GM23338 (cell line): ENCODE results near the gene CALCB. TPM values are rescaled to one million over a fixed set of nuclear protein-coding genes. Genes with fewer than 3 reads are reported as not detected.

Experiments
- ATAC-seq: fragments of 200-7000 bp; cut with Tn5 transposase; 3 replicates; pipeline ENCODE4 v1.9.1; 2020
- DNase-seq: peaks from one replicate; pipeline ENCODE4 v3.0.0-alpha.2; 2015; ENCODE audit warnings: low spot score
- H2AFZ ChIP-seq: fragments of 200-600 bp; sonication (generic); 2 replicates; pipeline ENCODE4 v1.8.0; 2016; ENCODE audit warnings: antibody characterized with exemption, mild to moderate bottlenecking, moderate library complexity
- H3F3A ChIP-seq: fragments of 200-600 bp; sonication (generic); replicated peaks from 2 replicates; pipeline ENCODE4 v1.8.0; 2017; ENCODE audit warnings: antibody characterized with exemption, mixed run types, low read depth
- H3K27ac ChIP-seq: fragments of 200-600 bp; sonication (generic); 2 replicates; pipeline ENCODE4 v1.6.1; 2016; ENCODE audit warnings: low read depth
- H3K27me3 ChIP-seq: fragments of 200-600 bp; sonication (generic); 2 replicates; pipeline ENCODE4 v1.8.0; 2016; ENCODE audit warnings: mild to moderate bottlenecking, mixed run types, moderate library complexity; ENCODE audit not compliant: insufficient read depth
- H3K36me3 ChIP-seq: fragments of 200-600 bp; sonication (generic); 2 replicates; pipeline ENCODE4 v1.8.0; 2016; ENCODE audit warnings: mild to moderate bottlenecking; ENCODE audit not compliant: insufficient read depth
- H3K4me1 ChIP-seq: fragments of 200-600 bp; sonication (generic); 2 replicates; pipeline ENCODE4 v1.8.0; 2016; ENCODE audit warnings: mild to moderate bottlenecking, moderate library complexity; ENCODE audit not compliant: insufficient read depth
- H3K4me2 ChIP-seq: fragments of 200-600 bp; sonication (generic); 2 replicates; pipeline ENCODE4 v1.7.1; 2017; ENCODE audit warnings: mixed run types
- H3K4me3 ChIP-seq: fragments of 200-600 bp; sonication (generic); 2 replicates; pipeline ENCODE4 v1.6.1; 2016; ENCODE audit warnings: mixed run types
- H3K79me2 ChIP-seq: fragments of 200-600 bp; sonication (generic); replicated peaks from 2 replicates; pipeline ENCODE4 v1.8.0; 2017; ENCODE audit warnings: mild to moderate bottlenecking; ENCODE audit not compliant: insufficient read depth
- H3K9me2 ChIP-seq: fragments of 200-600 bp; sonication (generic); 2 replicates; pipeline ENCODE4 v1.8.0; 2017; ENCODE audit not compliant: insufficient read depth
- H4K20me1 ChIP-seq: fragments of 200-600 bp; sonication (generic); replicated peaks from 2 replicates; pipeline ENCODE4 v1.8.0; 2017; ENCODE audit warnings: mild to moderate bottlenecking; ENCODE audit not compliant: insufficient read depth
- H3K27ac Mint-ChIP-seq: 2 replicates; pipeline ENCODE4 v1.8.0; 2020; ENCODE audit warnings: inconsistent platforms, mild to moderate bottlenecking, moderate library complexity, mixed read lengths
- H3K27me3 Mint-ChIP-seq: 3 replicates; pipeline ENCODE4 v1.8.0; 2022; ENCODE audit warnings: low read depth, mild to moderate bottlenecking, moderate library complexity, mixed read lengths, inconsistent platforms; ENCODE audit not compliant: insufficient read depth, poor library complexity
- H3K36me3 Mint-ChIP-seq: 3 replicates; pipeline ENCODE4 v1.8.0; 2021; ENCODE audit warnings: low read depth, mild to moderate bottlenecking, inconsistent platforms, moderate library complexity, mixed read lengths
- H3K4me1 Mint-ChIP-seq: 3 replicates; pipeline ENCODE4 v1.8.0; 2020; ENCODE audit warnings: mild to moderate bottlenecking, inconsistent platforms, mixed read lengths
- H3K4me3 Mint-ChIP-seq: 3 replicates; pipeline ENCODE4 v1.8.0; 2021; ENCODE audit warnings: moderate library complexity, mild to moderate bottlenecking, inconsistent platforms, mixed read lengths
- H3K9me3 Mint-ChIP-seq: 3 replicates; pipeline ENCODE4 v1.8.0; 2020; ENCODE audit warnings: moderate library complexity, mild to moderate bottlenecking, inconsistent platforms, mixed read lengths
- EZH2phosphoT487 ChIP-seq: fragments of 200-600 bp; sonication (generic); IDR thresholded peaks from one replicate; pipeline ENCODE4 v1.8.1; 2018; ENCODE audit warnings: antibody characterized with exemption; ENCODE audit not compliant: unreplicated experiment
- NANOG ChIP-seq: IDR thresholded peaks from 2 replicates; pipeline ENCODE4 v1.6.1; 2016; ENCODE audit warnings: antibody characterized with exemption, borderline replicate concordance
- POLR2AphosphoS5 ChIP-seq: IDR thresholded peaks from 2 replicates; pipeline ENCODE4 v1.6.1; 2016; ENCODE audit warnings: antibody characterized with exemption, low read depth
- STAT1 ChIP-seq: IDR thresholded peaks from one replicate; pipeline ENCODE4 v1.6.1; 2016; ENCODE audit warnings: antibody characterized with exemption; ENCODE audit not compliant: unreplicated experiment
- ZNF114 ChIP-seq: fragments of 250-450 bp; sonication (Bioruptor Pico); IDR thresholded peaks from 2 replicates; pipeline ENCODE4 v1.5.0; 2020; ENCODE audit warnings: mild to moderate bottlenecking, moderate library complexity
- ZNF331 ChIP-seq: fragments of 250-450 bp; sonication (Bioruptor Pico); IDR thresholded peaks from 2 replicates; pipeline ENCODE4 v1.5.0; 2020; ENCODE audit warnings: low read depth, mild to moderate bottlenecking, moderate library complexity
- polyA plus RNA-seq: library from polyadenylated mRNA; unstranded; fragments of >200 nt; fragmentation: Nextera tagmentation; extraction: Ambion mirVana; gene quantifications from 2 replicates; pipeline ENCODE4 v1.2.1, GENCODE V29; 2016
- total RNA-seq: library from RNA; depleted of rRNA; stranded (reverse); fragments of >200 nt; shearing (Covaris generic); gene quantifications from 2 replicates; pipeline ENCODE4 v1.2.3, GENCODE V29; 2014
- TF ChIP-seq, protein P1 (sequence below): IDR thresholded peaks from 2 replicates; pipeline ENCODE4 v1.6.1; 2016; ENCODE audit warnings: antibody characterized with exemption
- TF ChIP-seq, protein P2 (sequence below): IDR thresholded peaks from one replicate; pipeline ENCODE4 v1.6.1; 2018; ENCODE audit warnings: antibody characterized with exemption; ENCODE audit not compliant: unreplicated experiment
- TF ChIP-seq, protein P3 (sequence below), 2 experiments: fragments of 200-600 bp in 1 of 2; sonication (generic) in 1 of 2; conservative IDR thresholded peaks; 2 replicates each; pipeline versions ENCODE4 v1.5.1 to v1.6.1; 2016 to 2017; ENCODE audit warnings: antibody characterized with exemption in 2 of 2, low read depth in 2 of 2, mild to moderate bottlenecking in 2 of 2, moderate library complexity in 1 of 2

The CALCB gene
- total and polyA plus RNA-seq, 2 experiments from 2014 or later = 7.9 to 9.5 TPM

DNA sequence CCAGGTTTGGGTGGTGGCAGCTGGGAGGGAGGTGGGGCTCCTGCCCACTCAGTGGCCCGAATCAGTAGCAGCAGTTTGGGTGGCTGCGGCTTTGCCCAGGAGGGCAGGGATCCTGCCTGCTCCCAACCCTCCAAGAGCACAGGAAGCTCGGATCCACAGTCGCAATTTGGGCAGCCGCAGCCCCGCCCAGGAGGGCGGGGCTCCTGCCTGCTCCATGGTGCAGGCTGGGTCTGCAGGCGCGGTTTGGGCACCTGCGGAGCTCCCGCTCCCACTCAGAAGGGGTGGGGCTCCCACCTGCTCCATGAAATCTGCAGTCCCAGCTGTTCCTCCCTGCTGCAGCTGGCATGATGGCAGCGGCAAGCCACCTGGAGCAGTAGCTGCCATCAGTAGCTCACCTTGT is 38.1 kb upstream of the CALCB start:
- no peaks in the 10 kb centered on the region for H3K9me3 Mint-ChIP-seq
- Histone ChIP-seq H3K4me3 (peak overlapping the region; percentile 41), H3K9me2 (no peaks in the 10 kb centered on the region), H3K4me2 (peak overlapping the region; percentile 74), H4K20me1 (no peaks in the 10 kb centered on the region), H2AFZ (peak overlapping the region; percentile 99), H3K27me3 (no peaks in the 10 kb centered on the region), H3K4me1 (0 out of 2 replicates have a peak, but pooled peaks cover 4% of the 10 kb centered on the region), H3K36me3 (no peaks in the 10 kb centered on the region), H3K27ac (no peak overlapping the region), H3F3A (no peaks in the 10 kb centered on the region), H3K79me2 (no peaks in the 10 kb centered on the region)
- H3K27me3 Mint-ChIP-seq = peaks cover 2% of the 10 kb centered on the region
- TF ChIP-seq, protein P1, sequence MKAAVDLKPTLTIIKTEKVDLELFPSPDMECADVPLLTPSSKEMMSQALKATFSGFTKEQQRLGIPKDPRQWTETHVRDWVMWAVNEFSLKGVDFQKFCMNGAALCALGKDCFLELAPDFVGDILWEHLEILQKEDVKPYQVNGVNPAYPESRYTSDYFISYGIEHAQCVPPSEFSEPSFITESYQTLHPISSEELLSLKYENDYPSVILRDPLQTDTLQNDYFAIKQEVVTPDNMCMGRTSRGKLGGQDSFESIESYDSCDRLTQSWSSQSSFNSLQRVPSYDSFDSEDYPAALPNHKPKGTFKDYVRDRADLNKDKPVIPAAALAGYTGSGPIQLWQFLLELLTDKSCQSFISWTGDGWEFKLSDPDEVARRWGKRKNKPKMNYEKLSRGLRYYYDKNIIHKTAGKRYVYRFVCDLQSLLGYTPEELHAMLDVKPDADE = no peak
- TF ChIP-seq NANOG (no peak), STAT1 (no peak), ZNF331 (CRISPR knock-in tag) (no peak), POLR2AphosphoS5 (no peak)
- TF ChIP-seq, protein P2, sequence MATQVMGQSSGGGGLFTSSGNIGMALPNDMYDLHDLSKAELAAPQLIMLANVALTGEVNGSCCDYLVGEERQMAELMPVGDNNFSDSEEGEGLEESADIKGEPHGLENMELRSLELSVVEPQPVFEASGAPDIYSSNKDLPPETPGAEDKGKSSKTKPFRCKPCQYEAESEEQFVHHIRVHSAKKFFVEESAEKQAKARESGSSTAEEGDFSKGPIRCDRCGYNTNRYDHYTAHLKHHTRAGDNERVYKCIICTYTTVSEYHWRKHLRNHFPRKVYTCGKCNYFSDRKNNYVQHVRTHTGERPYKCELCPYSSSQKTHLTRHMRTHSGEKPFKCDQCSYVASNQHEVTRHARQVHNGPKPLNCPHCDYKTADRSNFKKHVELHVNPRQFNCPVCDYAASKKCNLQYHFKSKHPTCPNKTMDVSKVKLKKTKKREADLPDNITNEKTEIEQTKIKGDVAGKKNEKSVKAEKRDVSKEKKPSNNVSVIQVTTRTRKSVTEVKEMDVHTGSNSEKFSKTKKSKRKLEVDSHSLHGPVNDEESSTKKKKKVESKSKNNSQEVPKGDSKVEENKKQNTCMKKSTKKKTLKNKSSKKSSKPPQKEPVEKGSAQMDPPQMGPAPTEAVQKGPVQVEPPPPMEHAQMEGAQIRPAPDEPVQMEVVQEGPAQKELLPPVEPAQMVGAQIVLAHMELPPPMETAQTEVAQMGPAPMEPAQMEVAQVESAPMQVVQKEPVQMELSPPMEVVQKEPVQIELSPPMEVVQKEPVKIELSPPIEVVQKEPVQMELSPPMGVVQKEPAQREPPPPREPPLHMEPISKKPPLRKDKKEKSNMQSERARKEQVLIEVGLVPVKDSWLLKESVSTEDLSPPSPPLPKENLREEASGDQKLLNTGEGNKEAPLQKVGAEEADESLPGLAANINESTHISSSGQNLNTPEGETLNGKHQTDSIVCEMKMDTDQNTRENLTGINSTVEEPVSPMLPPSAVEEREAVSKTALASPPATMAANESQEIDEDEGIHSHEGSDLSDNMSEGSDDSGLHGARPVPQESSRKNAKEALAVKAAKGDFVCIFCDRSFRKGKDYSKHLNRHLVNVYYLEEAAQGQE = no peak
- ATAC-seq (peak; percentile 99), DNase-seq (peak; percentile 76)
- peaks cover under 1% of the 10 kb centered on the region; the same call in 2 of the 3 replicates for H3K4me1 Mint-ChIP-seq
- H3K4me3 Mint-ChIP-seq = no peak overlapping the region
- H3K36me3 Mint-ChIP-seq = no peaks in the 10 kb centered on the region; the same call in 2 of the 3 replicates
- H3K27ac Mint-ChIP-seq = no peak overlapping the region

DNA sequence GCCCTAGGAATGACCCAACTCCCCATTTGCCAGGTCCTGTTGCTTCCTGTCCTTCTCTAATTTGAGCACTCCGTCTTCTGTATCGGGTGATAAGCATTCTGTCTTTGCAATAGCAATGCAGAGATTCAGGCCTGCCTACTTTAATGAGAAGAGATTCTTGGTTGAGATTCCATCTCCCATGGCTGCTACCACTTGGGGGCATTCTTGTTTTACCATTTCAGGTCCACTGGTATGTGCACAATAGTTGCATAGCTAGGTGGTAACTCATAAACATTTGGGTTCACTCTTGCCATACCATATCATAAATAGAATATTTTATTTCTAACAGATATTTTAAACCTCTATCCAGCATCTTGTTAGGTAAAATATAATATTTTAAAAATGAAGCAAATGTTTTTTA is 34.4 kb upstream of the CALCB start:
- no peak overlapping the region for H2AFZ ChIP-seq
- H3K27me3 ChIP-seq = no peaks in the 10 kb centered on the region
- H3K4me3 Mint-ChIP-seq = no peak overlapping the region
- no peaks in the 10 kb centered on the region for H3K79me2 ChIP-seq
- H3K4me3 ChIP-seq = no peak overlapping the region
- no peak for ATAC-seq
- no peaks in the 10 kb centered on the region for H3K36me3 Mint-ChIP-seq
- peaks cover 18% of the 10 kb centered on the region for H3K4me1 Mint-ChIP-seq
- no peak overlapping the region for H3K27ac Mint-ChIP-seq
- H3K9me2 ChIP-seq = no peaks in the 10 kb centered on the region
- TF ChIP-seq ZNF331 (CRISPR knock-in tag) (no peak), ZNF114 (no peak), EZH2phosphoT487 (no peak)
- TF ChIP-seq, protein P3, sequence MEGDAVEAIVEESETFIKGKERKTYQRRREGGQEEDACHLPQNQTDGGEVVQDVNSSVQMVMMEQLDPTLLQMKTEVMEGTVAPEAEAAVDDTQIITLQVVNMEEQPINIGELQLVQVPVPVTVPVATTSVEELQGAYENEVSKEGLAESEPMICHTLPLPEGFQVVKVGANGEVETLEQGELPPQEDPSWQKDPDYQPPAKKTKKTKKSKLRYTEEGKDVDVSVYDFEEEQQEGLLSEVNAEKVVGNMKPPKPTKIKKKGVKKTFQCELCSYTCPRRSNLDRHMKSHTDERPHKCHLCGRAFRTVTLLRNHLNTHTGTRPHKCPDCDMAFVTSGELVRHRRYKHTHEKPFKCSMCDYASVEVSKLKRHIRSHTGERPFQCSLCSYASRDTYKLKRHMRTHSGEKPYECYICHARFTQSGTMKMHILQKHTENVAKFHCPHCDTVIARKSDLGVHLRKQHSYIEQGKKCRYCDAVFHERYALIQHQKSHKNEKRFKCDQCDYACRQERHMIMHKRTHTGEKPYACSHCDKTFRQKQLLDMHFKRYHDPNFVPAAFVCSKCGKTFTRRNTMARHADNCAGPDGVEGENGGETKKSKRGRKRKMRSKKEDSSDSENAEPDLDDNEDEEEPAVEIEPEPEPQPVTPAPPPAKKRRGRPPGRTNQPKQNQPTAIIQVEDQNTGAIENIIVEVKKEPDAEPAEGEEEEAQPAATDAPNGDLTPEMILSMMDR (conservative IDR thresholded peaks at IDR 0.05; ENCODE audit: low read depth in 2 of 2) = peak; percentile 41 to 73
- H3K36me3 ChIP-seq = no peaks in the 10 kb centered on the region
- H3K27ac ChIP-seq = no peak overlapping the region
- peaks cover 24% of the 10 kb centered on the region for H3K4me1 ChIP-seq
- H3K4me2 ChIP-seq = no peak overlapping the region
- H4K20me1 ChIP-seq = no peaks in the 10 kb centered on the region
- H3K9me3 Mint-ChIP-seq = no peaks in the 10 kb centered on the region
- peaks cover 2% of the 10 kb centered on the region for H3K27me3 Mint-ChIP-seq
- no peaks in the 10 kb centered on the region for H3F3A ChIP-seq
- peak; percentile 30 for DNase-seq
